Stomach smooth muscle (tissue), 2 donors: ENCODE measurements around the gene IQCK.

Experiments used
- H3K27ac ChIP-seq: one replicate; pipeline ENCODE4 v1.7.0; 2013; ENCODE audit warnings: mild to moderate bottlenecking, low read length, inconsistent platforms
- H3K27me3 ChIP-seq, 2 donors: one replicate each; pipeline ENCODE4 v1.7.0; 2013; ENCODE audit warnings: low read length in 2 of 2; ENCODE audit not compliant: insufficient read depth in 2 of 2, control insufficient read depth in 1 of 2
- H3K36me3 ChIP-seq, 2 donors: one replicate each; pipeline ENCODE4 v1.7.0; 2013; ENCODE audit warnings: low read length in 2 of 2; ENCODE audit not compliant: control insufficient read depth in 2 of 2, insufficient read depth in 2 of 2
- H3K4me1 ChIP-seq: one replicate; pipeline ENCODE4 v1.7.0; 2013; ENCODE audit warnings: low read length; ENCODE audit not compliant: control insufficient read depth, insufficient read depth
- H3K4me3 ChIP-seq, 2 donors: one replicate each; pipeline ENCODE4 v1.7.0; 2013; ENCODE audit warnings: low read length in 2 of 2
- H3K9ac ChIP-seq, 2 donors: one replicate each; pipeline ENCODE4 v1.7.0; 2013; ENCODE audit warnings: low read length in 2 of 2, mild to moderate bottlenecking in 1 of 2
- H3K9me3 ChIP-seq, 2 donors: one replicate each; pipeline ENCODE4 v1.7.0; 2013; ENCODE audit warnings: low read length in 2 of 2; ENCODE audit not compliant: control insufficient read depth in 2 of 2
- donor health status: healthy.
- donor health status: Pancreatic carcinoma.

IQCK gene

GRCh38 chr16:19876501-19877059, 158.5 kb downstream of the IQCK start:
- H3K4me3 ChIP-seq: no peak overlapping the region
- H3K27me3 ChIP-seq: peaks cover 0 to 2% of the 10 kb centered on the region in 2 donors
- H3K9me3 ChIP-seq: no peaks in the 10 kb centered on the region
- H3K27ac ChIP-seq: no peak overlapping the region
- H3K36me3 ChIP-seq: no peaks in the 10 kb centered on the region
- peaks cover 2% of the 10 kb centered on the region for H3K4me1 ChIP-seq
- no peak overlapping the region for H3K9ac ChIP-seq

GRCh38 chr16:19878757-19879156, 160.7 kb downstream of the IQCK start:
- Histone ChIP-seq H3K27ac (no peak overlapping the region), H3K27me3 (peaks cover 7 to 20% of the 10 kb centered on the region in 2 donors), H3K36me3 (no peaks in the 10 kb centered on the region), H3K9me3 (no peaks in the 10 kb centered on the region), H3K4me3 (no peak overlapping the region), H3K9ac (no peak overlapping the region), H3K4me1 (peaks cover 9% of the 10 kb centered on the region)

- no peak overlapping the region for H3K4me3 ChIP-seq
- H3K36me3 ChIP-seq: no peaks in the 10 kb centered on the region
- no peak overlapping the region for H3K27ac ChIP-seq
- H3K27me3 ChIP-seq: peaks cover 7 to 22% of the 10 kb centered on the region in 2 donors
- H3K9ac ChIP-seq: no peak overlapping the region
- H3K4me1 ChIP-seq: peaks cover 12% of the 10 kb centered on the region
- H3K9me3 ChIP-seq: no peaks in the 10 kb centered on the region
These were observed 161.2 kb downstream of the IQCK start for GRCh38 chr16:19879241-19879792.

GRCh38 chr16:19881028-19881427, 163.0 kb downstream of the IQCK start:
- Histone ChIP-seq H3K4me1 (peaks cover 23% of the 10 kb centered on the region), H3K9ac (no peak overlapping the region), H3K4me3 (no peak overlapping the region), H3K36me3 (no peaks in the 10 kb centered on the region), H3K27ac (no peak overlapping the region), H3K9me3 (no peaks in the 10 kb centered on the region), H3K27me3 (peaks cover 17 to 37% of the 10 kb centered on the region in 2 donors)

GRCh38 chr16:19881783-19882182, 163.7 kb downstream of the IQCK start:
- H3K4me3 ChIP-seq: no peak overlapping the region
- no peaks in the 10 kb centered on the region for H3K36me3 ChIP-seq
- H3K27me3 ChIP-seq: peaks cover 17 to 40% of the 10 kb centered on the region in 2 donors
- no peaks in the 10 kb centered on the region for H3K9me3 ChIP-seq
- no peak overlapping the region for H3K27ac ChIP-seq
- H3K4me1 ChIP-seq: peaks cover 29% of the 10 kb centered on the region
- no peak overlapping the region for H3K9ac ChIP-seq

GRCh38 chr16:19882186-19882585, 164.1 kb downstream of the IQCK start:
- H3K4me3 ChIP-seq: peak overlapping the region in 1 of 2 donors; percentile 75
- no peaks in the 10 kb centered on the region for H3K9me3 ChIP-seq
- H3K4me1 ChIP-seq: peaks cover 29% of the 10 kb centered on the region
- H3K27me3 ChIP-seq: peaks cover 17 to 40% of the 10 kb centered on the region in 2 donors
- no peaks in the 10 kb centered on the region for H3K36me3 ChIP-seq
- H3K9ac ChIP-seq: no peak overlapping the region
- no peak overlapping the region for H3K27ac ChIP-seq

GRCh38 chr16:19882646-19883045, 164.6 kb downstream of the IQCK start:
- Histone ChIP-seq H3K27ac (no peak overlapping the region), H3K9ac (no peak overlapping the region), H3K4me1 (peaks cover 29% of the 10 kb centered on the region), H3K9me3 (no peaks in the 10 kb centered on the region), H3K27me3 (peaks cover 17 to 40% of the 10 kb centered on the region in 2 donors), H3K4me3 (peak overlapping the region in 1 of 2 donors; percentile 75), H3K36me3 (no peaks in the 10 kb centered on the region)

- H3K27ac ChIP-seq: no peak overlapping the region
- H3K9me3 ChIP-seq: no peaks in the 10 kb centered on the region
- H3K9ac ChIP-seq: no peak overlapping the region
- H3K27me3 ChIP-seq: peaks cover 17 to 40% of the 10 kb centered on the region in 2 donors
- H3K36me3 ChIP-seq: no peaks in the 10 kb centered on the region
- peak overlapping the region; percentile 1 to 75 for H3K4me3 ChIP-seq
- H3K4me1 ChIP-seq: peaks cover 29% of the 10 kb centered on the region
These were observed 165.4 kb downstream of the IQCK start for GRCh38 chr16:19883296-19883965.

- Histone ChIP-seq H3K27ac (no peak overlapping the region), H3K4me3 (peak overlapping the region; percentile 60 to 75), H3K36me3 (no peaks in the 10 kb centered on the region), H3K4me1 (peaks cover 29% of the 10 kb centered on the region), H3K9me3 (no peaks in the 10 kb centered on the region), H3K27me3 (peaks cover 17 to 38% of the 10 kb centered on the region in 2 donors), H3K9ac (no peak overlapping the region)
These were observed 166.0 kb downstream of the IQCK start for GRCh38 chr16:19883966-19884485.

- H3K27ac ChIP-seq: no peak within 1 kb of the TSS
- H3K9me3 ChIP-seq: no peaks in the 10 kb centered on the region
- peaks cover 29% of the 10 kb centered on the region for H3K4me1 ChIP-seq
- peak within 1 kb of the TSS; percentile 70 to 75 for H3K4me3 ChIP-seq
- H3K9ac ChIP-seq: peak within 1 kb of the TSS in 1 of 2 donors; percentile 32
- peaks cover 17 to 38% of the 10 kb centered on the region in 2 donors for H3K27me3 ChIP-seq
- H3K36me3 ChIP-seq: no peaks in the 10 kb centered on the region
These were observed 166.8 kb downstream of the IQCK start, which contains the start of gene GPRC5B for GRCh38 chr16:19884611-19885450. Gene GPRC5B, minus strand, starts transcription at chr16:19884848. Its CDS starts 12,003 bp downstream, at chr16:19872845.
